ENCODE results near the gene WWTR1. TPM values are rescaled to one million over a fixed set of nuclear protein-coding genes. Genes with fewer than 3 reads are reported as not detected.

The WWTR1 gene
- total RNA-seq, 2 experiments from 2014 or later = 0.16 to 0.33 TPM

GRCh38 chr3:149619136-149619535 is 38.7 kb downstream of the WWTR1 start:
- DNase-seq = no peak
- no peak overlapping the region for H3K27ac Mint-ChIP-seq
- H3K4me1 Mint-ChIP-seq = peaks cover 4% of the 10 kb centered on the region
- H3K4me3 Mint-ChIP-seq = no peak overlapping the region
- H3K36me3 Mint-ChIP-seq = no peaks in the 10 kb centered on the region
- H3K27me3 Mint-ChIP-seq = peaks cover 17% of the 10 kb centered on the region
- no peaks in the 10 kb centered on the region for H3K9me3 Mint-ChIP-seq

GRCh38 chr3:149618151-149619123 is 39.4 kb downstream of the WWTR1 start:
- peaks cover 4% of the 10 kb centered on the region for H3K4me1 Mint-ChIP-seq
- no peak for DNase-seq

GRCh38 chr3:149615731-149616221 is 42.0 kb downstream of the WWTR1 start:
- Mint-ChIP-seq H3K4me3 (no peak overlapping the region), H3K27ac (no peak overlapping the region), H3K27me3 (peaks cover 10% of the 10 kb centered on the region), H3K9me3 (no peaks in the 10 kb centered on the region), H3K36me3 (no peaks in the 10 kb centered on the region), H3K4me1 (no peaks in the 10 kb centered on the region)
- no peak for DNase-seq

More at GRCh38 chr3:149618151-149619123, 39.4 kb downstream of the WWTR1 start:
- Mint-ChIP-seq H3K36me3 (no peaks in the 10 kb centered on the region), H3K27ac (no peak overlapping the region), H3K9me3 (no peaks in the 10 kb centered on the region), H3K4me3 (no peak overlapping the region), H3K27me3 (peaks cover 17% of the 10 kb centered on the region)

GRCh38 chr3:149613988-149614387 is 43.8 kb downstream of the WWTR1 start:
- no peaks in the 10 kb centered on the region for H3K36me3 Mint-ChIP-seq
- no peaks in the 10 kb centered on the region for H3K4me1 Mint-ChIP-seq
- H3K4me3 Mint-ChIP-seq = no peak overlapping the region
- no peak for DNase-seq
- peaks cover 3% of the 10 kb centered on the region for H3K27me3 Mint-ChIP-seq
- no peaks in the 10 kb centered on the region for H3K9me3 Mint-ChIP-seq
- H3K27ac Mint-ChIP-seq = no peak overlapping the region

GRCh38 chr3:149612456-149612855 is 45.4 kb downstream of the WWTR1 start:
- Mint-ChIP-seq H3K9me3 (no peaks in the 10 kb centered on the region), H3K36me3 (no peaks in the 10 kb centered on the region), H3K27ac (no peak overlapping the region), H3K27me3 (peaks cover 3% of the 10 kb centered on the region), H3K4me1 (no peaks in the 10 kb centered on the region), H3K4me3 (no peak overlapping the region)
- no peak for DNase-seq

GRCh38 chr3:149611149-149611548 is 46.7 kb downstream of the WWTR1 start:
- peaks cover 3% of the 10 kb centered on the region for H3K27me3 Mint-ChIP-seq
- no peak for DNase-seq
- H3K36me3 Mint-ChIP-seq = no peaks in the 10 kb centered on the region
- H3K4me1 Mint-ChIP-seq = no peaks in the 10 kb centered on the region
- H3K4me3 Mint-ChIP-seq = no peak overlapping the region
- no peaks in the 10 kb centered on the region for H3K9me3 Mint-ChIP-seq
- H3K27ac Mint-ChIP-seq = no peak overlapping the region

GRCh38 chr3:149610351-149611105 is 47.3 kb downstream of the WWTR1 start:
- Mint-ChIP-seq H3K27ac (no peak overlapping the region), H3K4me3 (no peak overlapping the region), H3K36me3 (no peaks in the 10 kb centered on the region), H3K4me1 (no peaks in the 10 kb centered on the region), H3K27me3 (peaks cover 3% of the 10 kb centered on the region), H3K9me3 (no peaks in the 10 kb centered on the region)
- no peak for DNase-seq

GRCh38 chr3:149609595-149609994 is 48.2 kb downstream of the WWTR1 start:
- no peaks in the 10 kb centered on the region for H3K36me3 Mint-ChIP-seq
- no peaks in the 10 kb centered on the region for H3K9me3 Mint-ChIP-seq
- H3K4me1 Mint-ChIP-seq = no peaks in the 10 kb centered on the region
- DNase-seq = no peak
- peaks cover 3% of the 10 kb centered on the region for H3K27me3 Mint-ChIP-seq
- no peak overlapping the region for H3K4me3 Mint-ChIP-seq
- H3K27ac Mint-ChIP-seq = no peak overlapping the region

GRCh38 chr3:149608987-149609386 is 48.8 kb downstream of the WWTR1 start:
- Mint-ChIP-seq H3K36me3 (no peaks in the 10 kb centered on the region), H3K4me1 (no peaks in the 10 kb centered on the region), H3K4me3 (no peak overlapping the region), H3K27me3 (peaks cover 3% of the 10 kb centered on the region), H3K9me3 (no peaks in the 10 kb centered on the region), H3K27ac (no peak overlapping the region)
- DNase-seq = no peak

- no peaks in the 10 kb centered on the region for H3K9me3 Mint-ChIP-seq
- no peak overlapping the region for H3K4me3 Mint-ChIP-seq
- H3K36me3 Mint-ChIP-seq = no peaks in the 10 kb centered on the region
- no peak for DNase-seq
- H3K27ac Mint-ChIP-seq = no peak overlapping the region
- H3K4me1 Mint-ChIP-seq = no peaks in the 10 kb centered on the region
- H3K27me3 Mint-ChIP-seq = peaks cover 3% of the 10 kb centered on the region
Measured at GRCh38 chr3:149605902-149606301, 51.9 kb downstream of the WWTR1 start.

GRCh38 chr3:149604125-149604875 is 53.5 kb downstream of the WWTR1 start:
- H3K36me3 Mint-ChIP-seq = no peaks in the 10 kb centered on the region
- H3K27ac Mint-ChIP-seq = no peak overlapping the region
- DNase-seq = no peak
- no peaks in the 10 kb centered on the region for H3K27me3 Mint-ChIP-seq
- H3K4me1 Mint-ChIP-seq = no peaks in the 10 kb centered on the region
- H3K9me3 Mint-ChIP-seq = no peaks in the 10 kb centered on the region
- H3K4me3 Mint-ChIP-seq = no peak overlapping the region

GRCh38 chr3:149603126-149604074 is 54.4 kb downstream of the WWTR1 start:
- Mint-ChIP-seq H3K27ac (no peak overlapping the region), H3K36me3 (no peaks in the 10 kb centered on the region), H3K4me1 (no peaks in the 10 kb centered on the region), H3K9me3 (no peaks in the 10 kb centered on the region), H3K27me3 (no peaks in the 10 kb centered on the region), H3K4me3 (no peak overlapping the region)
- DNase-seq = no peak

- Mint-ChIP-seq H3K9me3 (no peaks in the 10 kb centered on the region), H3K27me3 (no peaks in the 10 kb centered on the region), H3K4me3 (no peak overlapping the region), H3K27ac (no peak overlapping the region), H3K4me1 (no peaks in the 10 kb centered on the region), H3K36me3 (no peaks in the 10 kb centered on the region)
- DNase-seq = no peak
Measured at GRCh38 chr3:149600634-149601033, 57.2 kb downstream of the WWTR1 start.

GRCh38 chr3:149599236-149599635 is 58.6 kb downstream of the WWTR1 start:
- Mint-ChIP-seq H3K27me3 (no peaks in the 10 kb centered on the region), H3K36me3 (no peaks in the 10 kb centered on the region), H3K4me1 (no peaks in the 10 kb centered on the region), H3K27ac (no peak overlapping the region), H3K4me3 (no peak overlapping the region), H3K9me3 (no peaks in the 10 kb centered on the region)
- DNase-seq = no peak
